ENCODE data around the gene ADCY1.

DNA sequence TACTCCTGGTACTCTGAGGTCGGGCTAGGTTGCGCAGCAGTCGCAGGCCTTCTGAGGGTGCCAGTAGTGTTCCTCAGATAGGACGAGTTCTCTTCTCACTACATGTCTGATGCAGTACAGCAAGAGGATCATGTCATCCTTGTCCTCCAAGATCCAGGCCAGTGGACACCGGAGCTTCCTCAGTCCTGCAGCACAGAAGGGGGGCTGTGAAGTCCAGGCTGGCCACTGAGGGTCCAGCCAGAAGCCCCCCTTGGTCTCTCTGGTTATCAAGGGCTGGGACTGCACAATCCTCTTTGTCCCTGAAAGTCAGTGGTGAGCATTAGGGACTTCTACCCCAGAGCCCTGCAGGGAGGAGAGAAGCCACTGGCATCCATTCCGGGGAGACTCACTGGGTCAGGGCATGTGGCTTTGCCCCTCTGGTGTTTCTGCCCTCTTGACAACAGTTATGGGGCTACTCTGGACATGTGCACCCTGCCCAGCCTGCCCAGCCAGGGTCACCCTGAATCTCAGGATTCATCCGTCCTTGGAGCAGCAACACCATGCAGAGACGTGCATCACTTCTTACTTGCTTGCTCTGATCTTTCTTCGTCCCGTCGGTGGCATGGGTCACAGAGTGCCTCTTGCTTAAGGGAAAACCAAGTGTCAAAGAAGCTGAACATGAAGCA, 125.7 kb downstream of the ADCY1 start:
- TF ChIP-seq GATA2 (IDR thresholded peaks at IDR 0.05; ENCODE audit: low read depth, low read length) (no peak), GATA3 (IDR thresholded peaks at IDR 0.05; ENCODE audit: low read depth, low read length) (no peak)
